GM18909 (cell line): Measurements from ENCODE around the gene ARHGAP25.

Source experiments
- ATAC-seq: cut with Tn5 transposase; IDR thresholded peaks from one replicate; pipeline ENCODE4 v1.9.1; 2021; ENCODE audit warnings: mild to moderate bottlenecking; ENCODE audit not compliant: unreplicated experiment, poor library complexity

The ARHGAP25 gene

GRCh38 chr2:68853035-68853434 lies 118.4 kb downstream of the ARHGAP25 start:
- no peak for ATAC-seq

- no peak for ATAC-seq
These were observed 119.3 kb downstream of the ARHGAP25 start for GRCh38 chr2:68853915-68854314.

GRCh38 chr2:68854476-68854875 lies 119.9 kb downstream of the ARHGAP25 start:
- ATAC-seq: no peak

GRCh38 chr2:68855550-68855949 lies 120.9 kb downstream of the ARHGAP25 start:
- ATAC-seq: no peak

GRCh38 chr2:68857202-68857845 lies 122.7 kb downstream of the ARHGAP25 start:
- ATAC-seq: no peak

GRCh38 chr2:68857855-68858456 lies 123.3 kb downstream of the ARHGAP25 start:
- ATAC-seq: no peak

GRCh38 chr2:68860111-68860510 lies 125.5 kb downstream of the ARHGAP25 start:
- ATAC-seq: no peak

GRCh38 chr2:68861330-68861729 lies 126.7 kb downstream of the ARHGAP25 start:
- ATAC-seq: no peak

- no peak for ATAC-seq
These were observed 128.3 kb downstream of the ARHGAP25 start for GRCh38 chr2:68862889-68863288.

- ATAC-seq: no peak
These were observed 129.4 kb downstream of the ARHGAP25 start for GRCh38 chr2:68863996-68864395.

GRCh38 chr2:68865108-68865507 lies 130.5 kb downstream of the ARHGAP25 start:
- ATAC-seq: no peak

- ATAC-seq: no peak
These were observed 135.6 kb downstream of the ARHGAP25 start for GRCh38 chr2:68870215-68870614.

- no peak for ATAC-seq
These were observed 136.7 kb downstream of the ARHGAP25 start, which contains the start of gene BMP10 for GRCh38 chr2:68871159-68871764. Gene BMP10, minus strand, starts transcription at chr2:68871397. Its CDS starts 39 bp downstream, at chr2:68871358.
